SK-N-SH treated with all-trans-retinoic acid at 6 μM for 48 hours (cell line): ENCODE measurements around the gene LRCH3.
A peak's percentile ranks its signal among the peaks of the same experiment; 100 is the strongest.

Source experiments
- ATAC-seq: fragments of 200-7000 bp; cut with Tn5 transposase; 3 replicates; pipeline ENCODE4 v1.9.1; 2020; ENCODE audit warnings: mild to moderate bottlenecking, moderate library complexity
- BACH2 ChIP-seq: fragments of 250-450 bp; sonication (Bioruptor Pico); IDR thresholded peaks from 2 replicates; pipeline ENCODE4 v1.9.0; 2021; ENCODE audit warnings: mild to moderate bottlenecking, borderline replicate concordance
- CSRNP3 ChIP-seq: fragments of 250-450 bp; sonication (Bioruptor Pico); IDR thresholded peaks from 2 replicates; pipeline ENCODE4 v1.5.1; 2021; ENCODE audit warnings: mild to moderate bottlenecking, moderate library complexity
- ESRRG ChIP-seq: fragments of 250-450 bp; sonication (Bioruptor Pico); IDR thresholded peaks from 2 replicates; pipeline ENCODE4 v1.6.1; 2021; ENCODE audit warnings: mild to moderate bottlenecking
- ISL1 ChIP-seq: fragments of 250-450 bp; sonication (Bioruptor Pico); IDR thresholded peaks from 2 replicates; pipeline ENCODE4 v2.1.2; 2022; ENCODE audit warnings: mild to moderate bottlenecking, moderate library complexity
- PPARA ChIP-seq: fragments of 250-450 bp; sonication (Bioruptor Pico); IDR thresholded peaks from 2 replicates; pipeline ENCODE4 v1.5.0; 2020; ENCODE audit warnings: mild to moderate bottlenecking, borderline replicate concordance
- TOX ChIP-seq: fragments of 250-450 bp; sonication (Bioruptor Pico); IDR thresholded peaks from 2 replicates; pipeline ENCODE4 v1.8.0; 2021; ENCODE audit warnings: mild to moderate bottlenecking, moderate library complexity, borderline replicate concordance
- ZC3H10 ChIP-seq: fragments of 250-450 bp; sonication (Bioruptor Pico); IDR thresholded peaks from 2 replicates; pipeline ENCODE4 v1.5.1; 2021; ENCODE audit warnings: mild to moderate bottlenecking, moderate library complexity
- ZFP30 ChIP-seq: fragments of 450-650 bp; formaldehyde crosslinking; IDR thresholded peaks from 2 replicates; pipeline ENCODE4 v1.5.0; 2022; ENCODE audit warnings: mild to moderate bottlenecking, moderate library complexity
- ZNF565 ChIP-seq: fragments of 450-650 bp; formaldehyde crosslinking; conservative IDR thresholded peaks from 2 replicates; pipeline ENCODE4 v1.5.0; 2020; ENCODE audit warnings: low read depth, mild to moderate bottlenecking, moderate library complexity
- ZNF70 ChIP-seq: fragments of 450-650 bp; formaldehyde crosslinking; IDR thresholded peaks from 2 replicates; pipeline ENCODE4 v1.5.0; 2020; ENCODE audit warnings: mild to moderate bottlenecking, moderate library complexity
- TF ChIP-seq, protein P1 (sequence below): fragments of 250-450 bp; sonication (Bioruptor Pico); IDR thresholded peaks from 2 replicates; pipeline ENCODE4 v1.8.0; 2021; ENCODE audit warnings: low read depth, mild to moderate bottlenecking, moderate library complexity, borderline replicate concordance
- TF ChIP-seq, protein P2 (sequence below): fragments of 250-450 bp; sonication (Bioruptor Pico); IDR thresholded peaks from 2 replicates; pipeline ENCODE4 v1.5.1; 2020; ENCODE audit warnings: low read depth, mild to moderate bottlenecking, moderate library complexity
- TF ChIP-seq, protein P3 (sequence below): fragments of 250-450 bp; sonication (Bioruptor Pico); IDR thresholded peaks from 2 replicates; pipeline ENCODE4 v1.8.0; 2020; ENCODE audit warnings: mild to moderate bottlenecking, moderate library complexity, borderline replicate concordance

The LRCH3 gene

GRCh38 chr3:197809356-197810020, 18.4 kb downstream of the LRCH3 start:
- ATAC-seq, result peak; percentile 84
- no peak for TF ChIP-seq ZNF565
- TF ChIP-seq BACH2 (CRISPR knock-in tag), result no peak
- TF ChIP-seq, protein P1, sequence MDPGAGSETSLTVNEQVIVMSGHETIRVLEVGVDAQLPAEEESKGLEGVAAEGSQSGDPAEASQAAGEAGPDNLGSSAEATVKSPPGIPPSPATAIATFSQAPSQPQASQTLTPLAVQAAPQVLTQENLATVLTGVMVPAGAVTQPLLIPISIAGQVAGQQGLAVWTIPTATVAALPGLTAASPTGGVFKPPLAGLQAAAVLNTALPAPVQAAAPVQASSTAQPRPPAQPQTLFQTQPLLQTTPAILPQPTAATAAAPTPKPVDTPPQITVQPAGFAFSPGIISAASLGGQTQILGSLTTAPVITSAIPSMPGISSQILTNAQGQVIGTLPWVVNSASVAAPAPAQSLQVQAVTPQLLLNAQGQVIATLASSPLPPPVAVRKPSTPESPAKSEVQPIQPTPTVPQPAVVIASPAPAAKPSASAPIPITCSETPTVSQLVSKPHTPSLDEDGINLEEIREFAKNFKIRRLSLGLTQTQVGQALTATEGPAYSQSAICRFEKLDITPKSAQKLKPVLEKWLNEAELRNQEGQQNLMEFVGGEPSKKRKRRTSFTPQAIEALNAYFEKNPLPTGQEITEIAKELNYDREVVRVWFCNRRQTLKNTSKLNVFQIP (CRISPR knock-in tag), result no peak

DNA sequence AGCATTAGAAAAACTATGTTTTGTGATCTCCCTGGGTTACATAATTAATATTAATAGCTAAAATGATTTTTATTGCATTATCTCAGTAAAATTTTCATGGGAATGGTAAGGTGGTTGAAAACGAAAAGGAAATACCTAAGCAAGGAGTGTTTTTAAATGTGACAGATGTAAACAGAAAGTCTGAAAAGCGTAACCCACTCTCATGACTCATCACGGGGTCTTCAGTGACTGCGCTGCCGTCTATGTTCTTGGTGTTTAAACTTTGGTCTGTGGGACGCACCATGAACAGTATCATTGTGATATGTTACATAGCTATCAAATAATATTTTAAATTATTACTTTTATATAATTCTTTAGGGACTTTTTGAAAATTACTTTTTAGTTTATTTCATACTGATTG, 19.8 kb downstream of the LRCH3 start:
- no peak for ATAC-seq
- TF ChIP-seq ZNF565 (no peak), PPARA (CRISPR knock-in tag) (no peak)
- TF ChIP-seq, protein P2, sequence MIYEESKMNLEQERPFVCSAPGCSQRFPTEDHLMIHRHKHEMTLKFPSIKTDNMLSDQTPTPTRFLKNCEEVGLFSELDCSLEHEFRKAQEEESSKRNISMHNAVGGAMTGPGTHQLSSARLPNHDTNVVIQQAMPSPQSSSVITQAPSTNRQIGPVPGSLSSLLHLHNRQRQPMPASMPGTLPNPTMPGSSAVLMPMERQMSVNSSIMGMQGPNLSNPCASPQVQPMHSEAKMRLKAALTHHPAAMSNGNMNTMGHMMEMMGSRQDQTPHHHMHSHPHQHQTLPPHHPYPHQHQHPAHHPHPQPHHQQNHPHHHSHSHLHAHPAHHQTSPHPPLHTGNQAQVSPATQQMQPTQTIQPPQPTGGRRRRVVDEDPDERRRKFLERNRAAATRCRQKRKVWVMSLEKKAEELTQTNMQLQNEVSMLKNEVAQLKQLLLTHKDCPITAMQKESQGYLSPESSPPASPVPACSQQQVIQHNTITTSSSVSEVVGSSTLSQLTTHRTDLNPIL (CRISPR knock-in tag), result no peak

DNA sequence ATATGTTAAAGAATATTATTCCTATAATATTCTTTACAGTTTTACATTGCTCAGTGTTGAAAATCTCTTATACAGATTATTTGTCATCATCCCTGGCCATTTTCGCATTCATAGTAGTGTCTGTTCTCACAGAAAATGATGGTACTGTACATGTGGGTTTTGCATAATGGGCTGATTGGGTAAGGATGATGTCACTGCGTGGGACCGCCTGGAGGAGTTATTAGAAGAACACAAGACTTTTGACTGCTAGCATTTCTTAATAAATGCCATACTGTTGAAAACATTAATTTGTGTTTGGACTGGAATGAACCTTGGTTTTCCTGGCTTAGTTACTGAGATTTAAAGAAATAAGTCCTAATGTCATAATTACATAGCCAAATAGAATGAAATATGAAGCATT, 20.3 kb downstream of the LRCH3 start:
- TF ChIP-seq ZFP30, result no peak
- TF ChIP-seq, protein P2 (CRISPR knock-in tag), result peak; percentile 42; the same call in 1 of the 2 replicates
- TF ChIP-seq ISL1 (CRISPR knock-in tag), result peak; percentile 69
- peak; percentile 66 for ATAC-seq

DNA sequence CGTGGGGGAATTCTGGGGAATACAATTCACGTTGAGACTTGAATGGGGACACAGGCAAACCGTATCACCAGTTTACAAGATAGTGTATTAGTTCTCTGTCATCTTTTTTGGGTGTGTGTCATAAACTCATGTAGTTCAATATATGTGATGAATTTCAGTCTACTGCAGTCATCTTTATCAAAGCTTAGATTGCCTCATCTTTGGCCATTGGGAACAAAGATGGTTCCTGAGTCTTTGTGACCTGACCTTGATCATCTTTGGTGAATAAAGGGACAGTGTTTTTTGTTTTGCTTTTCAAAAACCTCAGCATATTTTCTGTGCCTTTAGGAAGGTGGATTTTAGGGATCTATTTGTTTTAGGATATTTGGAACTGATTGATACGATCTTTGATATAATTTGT, 23.3 kb downstream of the LRCH3 start:
- ATAC-seq, result no peak
- no peak for TF ChIP-seq ZC3H10 (CRISPR knock-in tag)
- no peak for TF ChIP-seq BACH2 (CRISPR knock-in tag)
- TF ChIP-seq, protein P2 (CRISPR knock-in tag), result no peak
- TF ChIP-seq, protein P3, sequence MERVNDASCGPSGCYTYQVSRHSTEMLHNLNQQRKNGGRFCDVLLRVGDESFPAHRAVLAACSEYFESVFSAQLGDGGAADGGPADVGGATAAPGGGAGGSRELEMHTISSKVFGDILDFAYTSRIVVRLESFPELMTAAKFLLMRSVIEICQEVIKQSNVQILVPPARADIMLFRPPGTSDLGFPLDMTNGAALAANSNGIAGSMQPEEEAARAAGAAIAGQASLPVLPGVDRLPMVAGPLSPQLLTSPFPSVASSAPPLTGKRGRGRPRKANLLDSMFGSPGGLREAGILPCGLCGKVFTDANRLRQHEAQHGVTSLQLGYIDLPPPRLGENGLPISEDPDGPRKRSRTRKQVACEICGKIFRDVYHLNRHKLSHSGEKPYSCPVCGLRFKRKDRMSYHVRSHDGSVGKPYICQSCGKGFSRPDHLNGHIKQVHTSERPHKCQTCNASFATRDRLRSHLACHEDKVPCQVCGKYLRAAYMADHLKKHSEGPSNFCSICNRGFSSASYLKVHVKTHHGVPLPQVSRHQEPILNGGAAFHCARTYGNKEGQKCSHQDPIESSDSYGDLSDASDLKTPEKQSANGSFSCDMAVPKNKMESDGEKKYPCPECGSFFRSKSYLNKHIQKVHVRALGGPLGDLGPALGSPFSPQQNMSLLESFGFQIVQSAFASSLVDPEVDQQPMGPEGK (CRISPR knock-in tag), result no peak
- TF ChIP-seq, protein P1 (CRISPR knock-in tag), result no peak
- TF ChIP-seq ESRRG (CRISPR knock-in tag), result no peak
- TF ChIP-seq ZNF70 (CRISPR knock-in tag), result no peak
- TF ChIP-seq TOX (CRISPR knock-in tag), result no peak
- TF ChIP-seq CSRNP3, result no peak
- no peak for TF ChIP-seq ZNF565
